HepG2 (cell line): ENCODE data around the gene DNMT1. TPM values are rescaled to one million over a fixed set of nuclear protein-coding genes. Genes with fewer than 3 reads are reported as not detected.
A peak's percentile ranks its signal among the peaks of the same experiment; 100 is the strongest.

Experiments used
- AKAP8 ChIP-seq: sonication (generic); formaldehyde crosslinking; IDR thresholded peaks from 2 replicates; pipeline ENCODE4 v1.5.1; 2020; ENCODE audit warnings: mild to moderate bottlenecking, missing genetic modification reagents
- ATF7-NPFF ChIP-seq: sonication (generic); formaldehyde crosslinking; IDR thresholded peaks from 2 replicates; pipeline ENCODE4 v1.8.1; 2023; ENCODE audit warnings: mild to moderate bottlenecking, low read depth, missing genetic modification reagents, moderate library complexity
- ELF4 ChIP-seq: sonication (generic); formaldehyde crosslinking; IDR thresholded peaks from 2 replicates; pipeline ENCODE4 v1.5.0; 2020; ENCODE audit warnings: missing genetic modification reagents, mild to moderate bottlenecking, moderate library complexity, borderline replicate concordance
- FOXA1 ChIP-seq, 2 experiments: fragments of 450-650 bp in 1 of 2; sonication (generic) in 1 of 2; formaldehyde crosslinking in 1 of 2; IDR thresholded peaks; 2 replicates each; pipeline versions ENCODE4 v1.4.0 to v1.6.1; 2016 to 2020; ENCODE audit warnings: missing genetic modification reagents in 1 of 2
- FOXP1 ChIP-seq, 2 experiments: fragments of 450-650 bp in 1 of 2; IDR thresholded peaks; 2 replicates each; pipeline ENCODE4 v1.6.1; 2017 to 2018; ENCODE audit warnings: antibody characterized with exemption in 1 of 2
- NFE2L2 ChIP-seq: fragments of 150-350 bp; IDR thresholded peaks from 2 replicates; pipeline ENCODE4 v1.6.1; 2014; ENCODE audit warnings: low read length
- NFKBIZ ChIP-seq: IDR thresholded peaks from 2 replicates; pipeline ENCODE4 v1.6.1; 2018; ENCODE audit warnings: missing genetic modification reagents, missing compliant biosample characterization
- NKX3-1 ChIP-seq: sonication (generic); formaldehyde crosslinking; IDR thresholded peaks from 2 replicates; pipeline ENCODE4 v1.5.0; 2020; ENCODE audit warnings: missing genetic modification reagents
- ONECUT2 ChIP-seq: sonication (generic); formaldehyde crosslinking; IDR thresholded peaks from 2 replicates; pipeline ENCODE4 v1.4.0; 2020; ENCODE audit warnings: missing genetic modification reagents
- POLR2G ChIP-seq: fragments of 200-400 bp; formaldehyde crosslinking; IDR thresholded peaks from 2 replicates; pipeline ENCODE4 v1.6.1; 2018; ENCODE audit warnings: mild to moderate bottlenecking, low read depth, low read length, moderate library complexity
- RAD21 ChIP-seq: fragments of 450-650 bp; formaldehyde crosslinking; IDR thresholded peaks from 2 replicates; pipeline ENCODE4 v1.5.0; 2020; ENCODE audit warnings: mild to moderate bottlenecking
- SNAI1 ChIP-seq: sonication (generic); formaldehyde crosslinking; IDR thresholded peaks from 2 replicates; pipeline ENCODE4 v1.5.0; 2020; ENCODE audit warnings: mild to moderate bottlenecking, missing genetic modification reagents, borderline replicate concordance
- YEATS4 ChIP-seq: sonication (generic); formaldehyde crosslinking; IDR thresholded peaks from 2 replicates; pipeline ENCODE4 v1.4.0; 2020; ENCODE audit warnings: missing genetic modification reagents, borderline replicate concordance
- ZNF282 ChIP-seq: fragments of 450-650 bp; IDR thresholded peaks from 2 replicates; pipeline ENCODE4 v1.6.1; 2018; ENCODE audit not compliant: partially characterized antibody
- ZNF431 ChIP-seq: sonication (generic); formaldehyde crosslinking; IDR thresholded peaks from 2 replicates; pipeline ENCODE4 v1.9.0; 2022; ENCODE audit warnings: missing genetic modification reagents, low read depth, mild to moderate bottlenecking, borderline replicate concordance
- ZNF552 ChIP-seq: sonication (generic); formaldehyde crosslinking; IDR thresholded peaks from 2 replicates; pipeline ENCODE4 v1.9.0; 2022; ENCODE audit warnings: missing genetic modification reagents, mild to moderate bottlenecking, borderline replicate concordance
- ZNF7 ChIP-seq: IDR thresholded peaks from 2 replicates; pipeline ENCODE4 v1.6.1; 2016; ENCODE audit warnings: missing biosample characterization, missing genetic modification reagents
- ZNF878 ChIP-seq: sonication (generic); formaldehyde crosslinking; IDR thresholded peaks from 2 replicates; pipeline ENCODE4 v1.8.1; 2023; ENCODE audit warnings: mild to moderate bottlenecking, missing genetic modification reagents, moderate library complexity
- ZSCAN22 ChIP-seq: sonication (generic); formaldehyde crosslinking; IDR thresholded peaks from 2 replicates; pipeline ENCODE4 v1.4.0; 2020; ENCODE audit warnings: mild to moderate bottlenecking, missing genetic modification reagents
- polyA plus RNA-seq, 8 experiments: library from polyadenylated mRNA; depleted of rRNA in 3 of 8; stranded (reverse) in 7 of 8; unstranded in 1 of 8; fragments of >200 nt; fragmentation: Illumina TruSeq in 4 of 8; extraction: Trizol in 4 of 8; gene quantifications; 2 replicates each; pipeline versions ENCODE4 v1.2.1 to v1.2.3, GENCODE V29; 2011 to 2016; ENCODE audit warnings: low read depth in 4 of 8, missing spikeins in 1 of 8, mixed read lengths in 1 of 8; ENCODE audit not compliant: insufficient read depth in 1 of 8
- total RNA-seq, 5 experiments: library from RNA; depleted of rRNA; stranded (reverse); fragments of >200 nt; fragmentation: Illumina TruSeq; extraction: Trizol; gene quantifications; 2 replicates each; pipeline ENCODE4 v1.2.3, GENCODE V29; 2016; ENCODE audit warnings: low read depth in 1 of 5
- TF ChIP-seq, protein P1 (sequence below): sonication (generic); formaldehyde crosslinking; conservative IDR thresholded peaks from 2 replicates; pipeline ENCODE4 v1.4.0; 2020; ENCODE audit warnings: missing genetic modification reagents
- TF ChIP-seq, protein P2 (sequence below): sonication (generic); formaldehyde crosslinking; IDR thresholded peaks from 2 replicates; pipeline ENCODE4 v1.4.0; 2020; ENCODE audit warnings: missing genetic modification reagents
- TF ChIP-seq, protein P3 (sequence below): sonication (generic); formaldehyde crosslinking; IDR thresholded peaks from 2 replicates; pipeline ENCODE4 v1.4.0; 2020; ENCODE audit warnings: missing genetic modification reagents

Gene DNMT1
- total and polyA plus RNA-seq, 2 of the 13 experiments (the other 11 are each of a cell fraction or from before 2014, with no cell fraction given): 31.2 to 91.1 TPM

DNA sequence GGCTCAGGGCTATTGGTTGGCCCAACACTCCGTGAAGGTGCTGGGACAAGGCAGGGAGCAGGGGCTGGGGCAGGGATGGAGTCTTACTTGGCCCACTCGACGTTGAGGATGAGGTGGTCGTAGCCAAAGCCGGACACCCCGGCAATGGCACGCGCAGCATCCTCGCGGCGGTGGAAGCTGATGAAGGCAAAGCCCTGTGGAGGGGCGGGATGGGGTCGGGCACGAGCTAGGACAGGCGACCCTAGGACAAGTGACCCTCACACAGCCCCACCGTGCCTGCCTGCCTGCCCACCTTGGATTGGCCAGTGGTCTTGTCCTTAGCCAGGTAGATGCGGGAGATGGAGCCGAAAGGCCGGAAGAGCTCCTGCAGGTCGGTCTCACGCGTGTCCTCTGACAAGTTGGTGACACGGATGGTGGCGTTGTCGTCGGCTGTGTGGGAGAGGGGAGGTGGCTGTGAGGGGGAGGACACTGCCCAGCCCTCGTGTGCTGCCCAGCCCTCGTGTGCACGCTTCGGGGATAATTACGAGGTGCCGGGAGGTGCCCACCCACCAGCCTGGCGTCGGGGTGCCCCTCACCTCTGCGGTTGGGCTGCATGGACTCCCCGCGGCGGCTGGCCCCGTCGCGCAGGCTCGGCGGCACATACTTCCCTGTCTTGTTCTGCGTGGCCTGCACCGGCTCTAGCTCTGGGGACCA is 79.2 kb downstream of the DNMT1 start (continued):
- TF ChIP-seq, protein P1, sequence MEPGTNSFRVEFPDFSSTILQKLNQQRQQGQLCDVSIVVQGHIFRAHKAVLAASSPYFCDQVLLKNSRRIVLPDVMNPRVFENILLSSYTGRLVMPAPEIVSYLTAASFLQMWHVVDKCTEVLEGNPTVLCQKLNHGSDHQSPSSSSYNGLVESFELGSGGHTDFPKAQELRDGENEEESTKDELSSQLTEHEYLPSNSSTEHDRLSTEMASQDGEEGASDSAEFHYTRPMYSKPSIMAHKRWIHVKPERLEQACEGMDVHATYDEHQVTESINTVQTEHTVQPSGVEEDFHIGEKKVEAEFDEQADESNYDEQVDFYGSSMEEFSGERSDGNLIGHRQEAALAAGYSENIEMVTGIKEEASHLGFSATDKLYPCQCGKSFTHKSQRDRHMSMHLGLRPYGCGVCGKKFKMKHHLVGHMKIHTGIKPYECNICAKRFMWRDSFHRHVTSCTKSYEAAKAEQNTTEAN (CRISPR knock-in tag): no peak
- TF ChIP-seq FOXP1 (IDR thresholded peaks at IDR 0.05) (no peak), FOXP1 (CRISPR knock-in tag; IDR thresholded peaks at IDR 0.05) (no peak), NFE2L2 (no peak), AKAP8 (CRISPR knock-in tag) (peak; percentile 73; the same call in 1 of the 2 replicates), FOXA1 (IDR thresholded peaks at IDR 0.05) (no peak), FOXA1 (CRISPR knock-in tag; IDR thresholded peaks at IDR 0.05) (no peak), NFKBIZ (CRISPR knock-in tag) (no peak), ZNF7 (CRISPR knock-in tag) (no peak), ZNF431 (no peak), RAD21 (0 out of 2 replicates have a peak, but pooled peaks have one; percentile 10), NKX3-1 (CRISPR knock-in tag) (no peak), POLR2G (peak; percentile 13), ONECUT2 (CRISPR knock-in tag) (no peak), ELF4 (CRISPR knock-in tag) (no peak), ZSCAN22 (no peak), ZNF552 (CRISPR knock-in tag) (no peak), ATF7-NPFF (CRISPR knock-in tag) (peak; percentile 46; the same call in 1 of the 2 replicates), YEATS4 (CRISPR knock-in tag) (no peak), SNAI1 (CRISPR knock-in tag) (no peak), ZNF282 (no peak), ZNF878 (CRISPR knock-in tag) (peak; percentile 18; the same call in 1 of the 2 replicates)
- TF ChIP-seq, protein P2, sequence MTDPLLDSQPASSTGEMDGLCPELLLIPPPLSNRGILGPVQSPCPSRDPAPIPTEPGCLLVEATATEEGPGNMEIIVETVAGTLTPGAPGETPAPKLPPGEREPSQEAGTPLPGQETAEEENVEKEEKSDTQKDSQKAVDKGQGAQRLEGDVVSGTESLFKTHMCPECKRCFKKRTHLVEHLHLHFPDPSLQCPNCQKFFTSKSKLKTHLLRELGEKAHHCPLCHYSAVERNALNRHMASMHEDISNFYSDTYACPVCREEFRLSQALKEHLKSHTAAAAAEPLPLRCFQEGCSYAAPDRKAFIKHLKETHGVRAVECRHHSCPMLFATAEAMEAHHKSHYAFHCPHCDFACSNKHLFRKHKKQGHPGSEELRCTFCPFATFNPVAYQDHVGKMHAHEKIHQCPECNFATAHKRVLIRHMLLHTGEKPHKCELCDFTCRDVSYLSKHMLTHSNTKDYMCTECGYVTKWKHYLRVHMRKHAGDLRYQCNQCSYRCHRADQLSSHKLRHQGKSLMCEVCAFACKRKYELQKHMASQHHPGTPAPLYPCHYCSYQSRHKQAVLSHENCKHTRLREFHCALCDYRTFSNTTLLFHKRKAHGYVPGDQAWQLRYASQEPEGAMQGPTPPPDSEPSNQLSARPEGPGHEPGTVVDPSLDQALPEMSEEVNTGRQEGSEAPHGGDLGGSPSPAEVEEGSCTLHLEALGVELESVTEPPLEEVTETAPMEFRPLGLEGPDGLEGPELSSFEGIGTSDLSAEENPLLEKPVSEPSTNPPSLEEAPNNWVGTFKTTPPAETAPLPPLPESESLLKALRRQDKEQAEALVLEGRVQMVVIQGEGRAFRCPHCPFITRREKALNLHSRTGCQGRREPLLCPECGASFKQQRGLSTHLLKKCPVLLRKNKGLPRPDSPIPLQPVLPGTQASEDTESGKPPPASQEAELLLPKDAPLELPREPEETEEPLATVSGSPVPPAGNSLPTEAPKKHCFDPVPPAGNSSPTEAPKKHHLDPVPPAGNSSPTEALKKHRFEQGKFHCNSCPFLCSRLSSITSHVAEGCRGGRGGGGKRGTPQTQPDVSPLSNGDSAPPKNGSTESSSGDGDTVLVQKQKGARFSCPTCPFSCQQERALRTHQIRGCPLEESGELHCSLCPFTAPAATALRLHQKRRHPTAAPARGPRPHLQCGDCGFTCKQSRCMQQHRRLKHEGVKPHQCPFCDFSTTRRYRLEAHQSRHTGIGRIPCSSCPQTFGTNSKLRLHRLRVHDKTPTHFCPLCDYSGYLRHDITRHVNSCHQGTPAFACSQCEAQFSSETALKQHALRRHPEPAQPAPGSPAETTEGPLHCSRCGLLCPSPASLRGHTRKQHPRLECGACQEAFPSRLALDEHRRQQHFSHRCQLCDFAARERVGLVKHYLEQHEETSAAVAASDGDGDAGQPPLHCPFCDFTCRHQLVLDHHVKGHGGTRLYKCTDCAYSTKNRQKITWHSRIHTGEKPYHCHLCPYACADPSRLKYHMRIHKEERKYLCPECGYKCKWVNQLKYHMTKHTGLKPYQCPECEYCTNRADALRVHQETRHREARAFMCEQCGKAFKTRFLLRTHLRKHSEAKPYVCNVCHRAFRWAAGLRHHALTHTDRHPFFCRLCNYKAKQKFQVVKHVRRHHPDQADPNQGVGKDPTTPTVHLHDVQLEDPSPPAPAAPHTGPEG: no peak
- TF ChIP-seq, protein P3, sequence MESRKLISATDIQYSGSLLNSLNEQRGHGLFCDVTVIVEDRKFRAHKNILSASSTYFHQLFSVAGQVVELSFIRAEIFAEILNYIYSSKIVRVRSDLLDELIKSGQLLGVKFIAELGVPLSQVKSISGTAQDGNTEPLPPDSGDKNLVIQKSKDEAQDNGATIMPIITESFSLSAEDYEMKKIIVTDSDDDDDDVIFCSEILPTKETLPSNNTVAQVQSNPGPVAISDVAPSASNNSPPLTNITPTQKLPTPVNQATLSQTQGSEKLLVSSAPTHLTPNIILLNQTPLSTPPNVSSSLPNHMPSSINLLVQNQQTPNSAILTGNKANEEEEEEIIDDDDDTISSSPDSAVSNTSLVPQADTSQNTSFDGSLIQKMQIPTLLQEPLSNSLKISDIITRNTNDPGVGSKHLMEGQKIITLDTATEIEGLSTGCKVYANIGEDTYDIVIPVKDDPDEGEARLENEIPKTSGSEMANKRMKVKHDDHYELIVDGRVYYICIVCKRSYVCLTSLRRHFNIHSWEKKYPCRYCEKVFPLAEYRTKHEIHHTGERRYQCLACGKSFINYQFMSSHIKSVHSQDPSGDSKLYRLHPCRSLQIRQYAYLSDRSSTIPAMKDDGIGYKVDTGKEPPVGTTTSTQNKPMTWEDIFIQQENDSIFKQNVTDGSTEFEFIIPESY (CRISPR knock-in tag): 0 out of 2 replicates have a peak, but pooled peaks have one; percentile 4
